GM18508 (cell line): ENCODE results near the gene SINHCAF.
"Not testable (repeated sequence)": the region's sequence is repeated elsewhere in the genome, so short reads cannot be mapped to it uniquely, and the experiment has no call there.

Experiments
- ATAC-seq: cut with Tn5 transposase; IDR thresholded peaks from one replicate; pipeline ENCODE4 v1.9.1; 2021; ENCODE audit warnings: moderate number of reproducible peaks; ENCODE audit not compliant: insufficient read depth, unreplicated experiment

SINHCAF gene

DNA sequence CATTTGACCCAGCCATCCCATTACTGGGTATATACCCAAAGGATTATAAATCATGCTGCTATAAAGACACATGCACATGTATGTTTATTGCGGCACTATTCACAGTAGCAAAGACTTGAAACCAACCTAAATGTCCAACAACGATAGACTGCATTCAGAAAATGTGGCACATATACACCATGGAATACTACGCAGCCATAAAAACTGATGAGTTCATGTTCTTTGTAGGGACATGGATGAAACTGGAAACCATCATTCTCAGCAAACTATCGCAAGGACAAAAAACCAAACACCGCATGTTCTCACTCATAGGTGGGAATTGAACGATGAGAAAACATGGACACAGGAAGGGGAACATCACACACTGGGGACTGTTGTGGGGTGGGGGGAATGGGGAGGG, 52.2 kb downstream of the SINHCAF start:
- not testable (repeated sequence) for ATAC-seq

DNA sequence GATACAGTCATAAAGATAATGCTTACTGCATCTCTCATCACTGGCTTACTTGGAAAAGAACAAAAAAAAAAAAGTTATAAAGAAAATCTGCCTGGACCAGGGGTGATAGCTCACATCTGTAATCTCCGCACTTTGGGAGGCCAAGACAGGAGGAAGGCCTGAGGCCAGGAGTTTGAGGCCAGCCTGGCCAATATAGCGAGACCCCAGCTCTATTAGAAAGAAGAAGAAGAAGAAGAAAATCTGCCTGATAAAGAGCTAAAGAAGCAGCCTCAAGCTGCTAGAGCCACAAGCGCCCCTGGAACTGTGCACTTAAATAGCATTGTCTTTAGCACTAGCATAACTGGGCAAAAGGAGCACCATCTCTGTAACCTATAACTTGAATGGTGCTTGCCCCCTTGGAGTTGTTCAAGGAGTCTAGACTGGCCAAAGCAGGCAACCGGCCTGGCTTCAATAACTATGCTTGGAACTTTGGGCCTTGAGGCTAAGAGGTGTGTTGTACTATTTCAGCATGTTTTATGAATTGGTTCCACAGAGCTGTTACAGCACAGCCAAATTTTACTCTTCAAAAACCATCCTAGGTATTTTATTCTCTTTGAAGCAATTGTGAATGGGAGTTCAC, 53.2 kb downstream of the SINHCAF start:
- no peak for ATAC-seq

DNA sequence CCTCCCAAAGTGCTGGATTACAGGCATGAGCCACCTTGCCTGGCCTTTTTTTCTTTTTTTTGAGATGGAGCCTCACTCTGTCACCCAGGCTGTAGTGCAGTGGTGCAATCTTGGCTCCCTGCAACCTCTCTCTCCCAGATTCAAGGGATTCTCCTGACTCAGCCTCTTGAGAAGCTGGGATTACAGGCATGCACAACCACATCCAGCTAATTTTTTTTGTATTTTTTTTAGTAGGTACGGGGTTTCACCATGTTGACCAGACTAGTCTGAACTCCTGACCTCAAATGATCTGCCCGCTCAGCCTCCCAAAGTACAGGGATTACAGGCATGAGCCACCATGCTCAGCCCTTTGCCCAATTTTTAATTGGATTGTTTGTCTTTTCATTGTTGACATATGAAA, 58.0 kb downstream of the SINHCAF start:
- no peak for ATAC-seq

DNA sequence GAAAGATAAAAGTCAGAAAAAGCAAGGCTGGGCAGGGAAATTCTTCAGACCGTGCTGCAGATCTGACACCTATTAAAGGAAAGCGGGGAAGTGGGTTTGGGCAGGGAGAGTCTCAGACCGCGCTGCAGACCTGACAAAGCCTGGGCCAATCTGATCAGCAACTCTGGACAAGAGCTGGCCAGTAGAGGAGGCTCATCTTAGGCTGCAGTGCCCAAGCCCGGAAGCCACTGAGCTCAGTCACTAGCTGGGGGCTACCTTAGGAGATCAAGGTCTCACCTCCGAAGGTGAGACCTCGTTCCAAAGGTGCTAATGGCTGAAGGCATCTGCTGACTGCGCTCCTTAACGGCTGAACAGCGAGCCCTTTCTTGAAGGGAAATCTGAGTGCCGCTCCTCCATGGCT, 60.2 kb downstream of the SINHCAF start:
- no peak for ATAC-seq

DNA sequence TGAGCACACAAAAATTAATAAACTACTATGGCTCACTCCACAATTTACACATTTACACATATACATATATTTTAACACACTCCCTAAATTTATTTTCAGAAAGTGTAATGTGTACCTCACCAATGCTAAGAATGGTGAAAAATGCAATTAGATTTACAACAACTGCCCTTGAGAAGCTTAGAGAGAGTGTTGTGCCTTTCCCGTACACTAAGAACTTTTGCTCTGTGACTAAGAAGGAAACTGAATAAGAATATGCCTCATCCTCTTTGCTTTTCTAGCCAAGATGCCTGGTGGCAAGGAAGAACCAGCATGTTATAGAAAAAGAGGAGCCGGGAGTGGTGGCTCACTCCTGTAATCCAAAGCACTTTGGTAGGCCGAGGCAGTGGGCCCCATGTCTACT, 62.3 kb downstream of the SINHCAF start:
- ATAC-seq: no peak

DNA sequence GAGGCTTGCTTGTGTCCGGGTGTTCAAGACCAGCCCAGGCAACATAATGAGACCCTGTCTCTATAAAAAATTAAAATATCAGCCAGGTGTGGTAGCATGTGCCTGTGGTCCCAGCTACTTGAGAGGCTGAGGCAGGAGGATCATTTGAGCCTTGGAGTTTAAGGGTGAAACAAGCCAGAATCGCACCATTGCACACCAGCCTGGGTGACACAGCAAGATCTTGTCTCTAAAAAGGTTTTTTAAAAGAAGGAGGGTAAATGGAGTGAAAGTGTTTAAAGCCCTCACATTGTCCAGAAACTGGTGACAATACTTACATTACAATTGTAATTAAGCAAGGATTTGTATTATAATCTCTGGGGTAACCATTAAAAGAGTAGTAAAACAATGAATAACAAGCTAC, 64.2 kb downstream of the SINHCAF start:
- no peak for ATAC-seq

DNA sequence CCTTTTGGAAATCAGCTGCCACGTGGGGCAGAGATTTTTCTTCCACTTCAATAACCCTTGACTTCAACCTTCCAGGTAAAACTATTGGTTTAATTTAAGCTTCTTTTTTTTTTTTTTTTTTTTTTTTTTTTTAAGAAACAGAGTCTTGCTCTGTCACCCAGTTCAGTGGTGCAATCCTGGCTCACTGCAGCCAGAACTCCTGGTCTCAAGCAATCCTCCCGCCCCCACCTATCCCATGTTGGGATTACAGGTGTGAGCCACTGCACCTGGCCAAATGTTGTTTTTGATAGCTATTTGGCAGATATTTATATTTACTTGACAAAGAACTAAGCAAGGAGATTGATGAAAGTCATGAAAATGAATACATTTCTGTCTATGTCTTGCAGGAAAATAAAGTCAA, 65.1 kb downstream of the SINHCAF start:
- no peak for ATAC-seq

DNA sequence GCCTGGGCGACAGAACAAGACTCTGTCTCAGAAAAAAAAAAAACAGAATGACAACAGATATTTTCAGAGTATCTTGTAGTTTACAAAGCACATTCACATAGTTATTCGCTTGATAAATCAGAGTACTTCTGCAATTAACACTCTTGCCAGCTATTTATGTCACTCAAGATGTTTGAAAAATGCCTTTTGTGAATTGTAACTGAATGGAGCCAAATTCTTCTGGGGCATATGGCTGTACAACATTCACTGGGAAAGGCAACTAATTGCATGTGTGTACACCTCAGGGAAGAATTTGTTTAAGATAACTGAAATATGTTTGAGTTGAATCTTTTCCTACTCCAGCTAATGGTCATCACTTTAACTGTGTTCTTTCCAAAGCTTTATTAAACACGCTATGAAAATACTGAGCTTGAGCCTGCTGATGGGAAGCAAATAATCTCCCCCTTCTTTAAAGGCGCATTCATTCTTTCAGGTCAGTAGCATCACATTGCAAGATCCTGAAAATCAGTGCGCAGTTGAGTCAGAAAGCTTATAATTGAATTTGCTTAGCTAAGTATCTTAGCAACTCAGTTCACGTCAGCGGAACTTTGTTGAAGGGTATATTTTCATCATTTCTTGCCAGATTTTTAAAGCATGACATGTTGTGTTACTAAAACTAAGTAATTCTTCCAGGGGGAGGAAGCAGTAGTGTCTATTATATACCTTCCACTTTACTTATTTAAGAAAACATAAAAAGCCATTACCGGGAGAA, 66.6 kb downstream of the SINHCAF start:
- no peak for ATAC-seq

DNA sequence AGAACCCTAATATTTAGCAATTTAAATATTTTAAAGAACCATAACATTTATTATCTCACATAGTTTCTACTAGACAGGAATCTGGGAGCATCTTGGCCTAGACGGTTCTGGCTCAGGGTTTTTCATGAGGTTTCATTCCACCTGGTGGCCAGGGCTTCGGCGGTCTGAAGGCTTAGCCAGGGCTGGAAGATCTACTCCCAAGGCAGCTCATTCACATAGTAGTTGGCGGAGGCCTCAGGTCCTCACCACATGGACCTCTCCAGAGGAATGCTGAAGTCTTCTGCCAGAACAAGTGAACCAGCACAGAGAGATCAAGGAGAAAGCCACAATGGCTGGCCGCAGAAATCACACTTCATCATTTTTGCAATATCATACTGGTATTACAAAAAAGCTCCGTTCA, 68.2 kb downstream of the SINHCAF start:
- no peak for ATAC-seq

DNA sequence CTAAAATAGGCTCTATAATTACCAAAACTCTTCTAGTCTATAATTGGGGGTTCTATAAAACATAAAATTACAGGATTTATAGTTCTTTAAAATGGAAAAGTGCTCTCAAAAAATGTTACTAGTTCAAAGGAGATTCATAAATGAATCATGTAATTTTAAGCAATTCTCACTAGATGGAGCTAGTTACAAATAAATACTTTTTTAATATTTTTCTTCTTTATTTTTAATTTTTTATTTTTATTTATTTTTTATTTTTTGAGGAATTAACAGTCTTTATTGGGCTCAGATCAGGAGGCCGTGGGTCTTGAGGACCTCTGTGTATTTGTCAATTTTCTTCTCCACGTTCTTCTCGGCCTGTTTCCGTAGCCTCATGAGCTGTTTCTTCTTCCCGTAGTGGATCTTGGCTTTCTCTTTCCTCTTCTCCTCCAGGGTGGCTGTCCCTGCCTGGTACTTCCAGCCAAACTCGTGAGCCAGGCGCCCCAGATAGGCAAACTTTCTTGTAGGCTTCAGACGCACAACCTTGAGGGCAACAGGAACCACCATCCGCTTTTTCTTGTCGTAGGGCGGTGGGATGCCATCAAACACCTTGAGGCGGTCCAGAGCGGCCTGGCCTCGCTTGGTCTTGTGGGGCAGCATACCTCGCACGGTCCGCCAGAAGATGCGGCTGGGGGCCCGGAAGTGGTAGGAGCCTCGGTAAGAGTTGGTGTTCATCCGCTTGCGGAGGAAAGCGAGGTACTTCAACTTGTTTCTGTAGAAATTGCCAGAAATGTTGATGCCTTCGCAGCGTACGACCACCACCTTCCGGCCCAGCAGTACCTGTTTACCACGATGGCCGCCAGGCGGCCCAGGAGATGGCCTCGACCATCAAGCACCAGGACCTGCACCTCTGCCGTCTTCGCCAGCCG, 74.0 kb downstream of the SINHCAF start:
- ATAC-seq: not testable (repeated sequence)

DNA sequence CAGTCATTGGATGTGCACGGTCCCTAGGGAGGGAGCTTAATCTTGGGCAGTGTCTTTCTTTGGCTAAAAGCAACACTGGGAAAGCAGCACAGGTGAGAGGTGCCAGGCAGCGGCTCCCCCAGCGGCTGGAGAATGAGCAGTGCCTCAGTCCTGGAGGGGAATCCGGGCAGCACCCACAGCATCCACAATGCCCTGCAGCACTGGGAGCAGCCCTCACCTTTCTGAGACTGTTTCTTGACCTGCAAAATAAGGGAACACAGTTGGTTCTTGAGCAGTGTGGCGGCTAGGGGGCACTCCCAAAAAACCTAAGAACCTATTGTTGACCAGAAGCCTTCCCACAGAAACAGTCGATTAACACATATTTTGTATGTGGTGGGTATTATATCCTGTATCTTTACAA, 75.8 kb downstream of the SINHCAF start:
- ATAC-seq: no peak

DNA sequence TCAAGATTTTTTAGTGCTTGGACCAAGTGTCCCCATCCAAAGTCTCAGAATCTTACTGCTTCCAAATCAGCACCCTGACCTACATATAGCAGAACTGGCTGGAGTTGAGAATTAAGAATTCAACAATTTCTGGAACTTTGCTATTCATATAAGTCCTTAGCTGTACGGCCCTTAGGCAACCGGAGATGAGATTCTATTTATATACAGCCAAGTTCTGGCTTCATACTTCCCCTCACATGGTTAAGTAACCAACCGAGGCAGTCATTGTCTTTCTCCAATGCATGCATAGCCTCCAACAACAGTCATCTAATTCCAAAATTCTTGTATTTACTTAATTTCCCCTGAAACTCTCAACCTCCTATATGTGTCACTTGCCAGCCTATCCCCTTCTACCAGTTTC, 76.6 kb downstream of the SINHCAF start:
- ATAC-seq: no peak

DNA sequence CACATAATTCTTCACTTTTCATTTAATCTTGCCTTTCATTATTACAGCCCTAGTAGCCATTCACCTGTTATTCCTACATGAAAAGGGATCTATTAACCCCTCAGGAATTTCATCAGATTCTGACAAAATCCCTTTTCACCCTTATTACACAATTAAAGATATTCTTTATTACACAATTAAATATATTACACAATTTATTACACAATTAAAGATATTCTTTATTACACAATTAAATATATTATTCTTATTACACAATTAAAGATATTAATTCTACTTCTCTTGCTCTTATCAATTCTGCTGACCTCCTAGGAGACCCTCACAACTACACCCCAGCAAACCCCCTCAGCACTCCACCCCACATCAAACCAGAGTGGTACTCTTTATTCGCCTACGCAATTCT, 77.1 kb downstream of the SINHCAF start:
- no peak for ATAC-seq

DNA sequence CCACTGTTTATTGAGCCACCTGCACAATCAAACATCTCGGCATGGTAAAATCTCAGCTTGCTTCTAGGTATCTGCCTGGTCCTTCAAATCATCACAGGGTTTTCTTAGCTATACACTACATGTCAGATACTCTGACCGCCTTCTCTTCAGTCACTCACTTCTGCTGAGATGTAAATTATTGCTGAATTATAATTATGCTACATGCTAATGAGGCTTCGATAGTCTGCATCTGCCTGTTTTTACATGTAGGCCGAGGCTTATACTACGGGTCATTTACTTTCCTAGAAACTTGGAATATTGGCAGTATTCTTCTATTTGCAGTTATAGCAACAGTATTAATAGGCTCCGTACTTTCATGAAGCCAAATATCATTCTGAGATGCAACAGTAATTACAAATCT, 77.6 kb downstream of the SINHCAF start:
- no peak for ATAC-seq

DNA sequence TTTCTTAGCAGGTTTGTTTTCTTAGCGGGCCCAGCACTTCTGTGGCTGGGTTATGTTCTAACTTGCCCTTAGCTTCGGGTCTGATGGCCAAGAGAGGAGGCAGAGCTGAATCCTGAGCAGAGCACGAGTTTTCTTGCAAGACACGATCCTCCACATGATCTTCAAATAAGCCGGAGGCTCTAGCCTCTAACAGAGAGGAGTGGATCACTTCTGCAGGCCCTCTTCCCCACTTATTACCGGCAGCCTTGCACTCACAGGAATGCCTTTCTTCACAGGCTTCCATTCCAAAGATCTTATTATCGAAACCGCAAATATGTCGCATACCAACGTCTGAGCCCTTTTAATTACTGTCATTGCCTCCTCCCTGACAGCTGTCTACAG, 79.5 kb downstream of the SINHCAF start:
- ATAC-seq: no peak

DNA sequence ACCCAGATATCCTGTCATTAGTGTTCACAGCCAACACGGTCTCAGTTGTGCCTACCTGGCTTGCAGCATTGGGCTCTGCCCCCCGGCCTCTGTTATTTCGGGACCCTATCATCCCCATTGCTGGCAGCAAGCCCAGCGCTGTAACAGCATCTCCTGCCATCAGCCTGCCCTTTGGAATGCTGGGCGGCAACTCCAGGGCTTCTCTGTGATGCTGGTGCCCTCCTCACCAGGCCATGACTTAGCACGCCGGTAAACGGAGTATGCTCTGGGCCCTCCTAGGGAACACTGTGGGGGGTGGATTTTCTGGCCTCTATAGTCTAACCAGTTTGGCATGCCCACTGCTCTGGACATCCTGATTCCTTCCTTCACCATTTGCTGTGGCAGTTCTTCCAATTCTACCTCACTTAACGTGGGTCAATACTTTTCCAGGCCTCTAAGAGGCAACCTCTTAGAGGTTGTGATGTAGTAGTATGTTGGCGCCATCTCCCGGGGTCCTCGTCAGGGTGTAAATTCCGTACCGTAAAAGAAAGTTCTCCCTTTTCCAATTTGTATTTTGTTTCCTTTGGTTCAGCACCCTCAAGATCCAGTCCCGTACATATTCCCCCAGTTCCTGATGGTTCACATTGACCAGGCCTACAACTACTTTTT, 80.0 kb downstream of the SINHCAF start:
- ATAC-seq: no peak

DNA sequence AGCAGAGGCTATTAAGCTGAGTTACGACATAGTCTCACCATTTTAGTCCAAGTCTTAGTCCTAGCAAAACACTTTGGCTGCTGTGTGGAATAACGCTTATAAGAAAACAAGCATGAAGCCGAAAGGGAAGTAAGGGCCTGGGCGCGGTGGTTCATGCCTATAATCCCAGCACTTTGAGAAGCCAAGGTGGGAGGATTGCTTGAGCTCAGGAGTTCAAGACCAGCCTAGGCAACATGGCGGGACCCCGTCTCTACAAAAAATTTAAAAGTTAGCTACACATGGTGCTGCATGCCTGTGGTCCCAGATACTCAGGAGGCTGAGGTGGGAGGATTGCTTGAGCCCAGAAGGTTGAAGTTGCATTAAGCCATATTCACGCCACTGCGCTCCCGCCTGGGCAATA, 83.5 kb downstream of the SINHCAF start:
- ATAC-seq: not testable (repeated sequence)

DNA sequence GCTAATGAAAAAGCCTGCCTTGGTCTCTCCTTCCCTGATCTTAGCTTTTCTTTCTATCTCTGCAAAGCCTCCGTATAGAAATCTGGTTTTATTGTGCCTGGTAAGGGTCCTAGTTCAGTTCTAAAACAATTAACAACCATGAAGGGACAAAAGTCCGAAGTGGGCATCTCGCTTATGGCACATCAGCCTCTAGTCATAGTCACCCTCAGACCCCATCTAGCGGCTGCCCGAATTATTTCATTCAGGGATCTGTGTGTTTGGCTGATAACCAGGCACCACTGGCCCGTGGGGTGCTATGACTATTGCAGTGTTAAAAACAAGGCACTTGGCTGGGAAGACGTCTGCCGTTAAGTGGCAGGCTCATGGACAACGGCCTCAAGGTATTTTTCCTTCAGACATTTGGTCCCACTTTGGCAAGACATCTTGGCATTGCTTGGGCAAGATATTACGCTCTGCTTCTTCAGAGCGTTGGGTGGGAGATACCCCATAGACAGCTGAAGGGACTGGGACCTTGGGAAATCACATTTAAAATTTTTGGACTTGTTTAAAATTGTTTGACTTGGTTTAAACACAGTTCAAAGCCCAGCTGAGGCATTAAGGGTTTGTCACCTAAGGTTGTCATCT, 87.1 kb downstream of the SINHCAF start:
- peak; percentile 81 for ATAC-seq

DNA sequence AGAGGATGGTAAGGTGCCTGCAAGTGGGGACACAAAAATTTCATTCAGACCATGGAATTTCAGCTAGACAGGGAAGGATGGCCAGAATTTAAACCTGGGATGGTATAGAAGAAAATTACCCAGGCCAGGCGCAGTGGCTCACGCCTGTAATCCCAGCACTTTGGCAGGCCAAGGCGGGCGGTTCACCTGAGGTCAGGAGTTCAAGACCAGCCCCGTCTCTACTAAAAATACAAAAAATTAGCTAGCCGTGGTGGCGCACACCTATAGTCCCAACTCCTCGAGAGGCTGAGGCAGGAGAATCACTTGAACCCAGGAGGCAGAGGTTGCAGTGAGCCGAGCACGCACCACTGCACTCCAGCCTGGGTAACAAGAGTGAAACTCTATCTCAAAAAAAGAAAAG, 87.6 kb downstream of the SINHCAF start:
- ATAC-seq: not testable (repeated sequence)

DNA sequence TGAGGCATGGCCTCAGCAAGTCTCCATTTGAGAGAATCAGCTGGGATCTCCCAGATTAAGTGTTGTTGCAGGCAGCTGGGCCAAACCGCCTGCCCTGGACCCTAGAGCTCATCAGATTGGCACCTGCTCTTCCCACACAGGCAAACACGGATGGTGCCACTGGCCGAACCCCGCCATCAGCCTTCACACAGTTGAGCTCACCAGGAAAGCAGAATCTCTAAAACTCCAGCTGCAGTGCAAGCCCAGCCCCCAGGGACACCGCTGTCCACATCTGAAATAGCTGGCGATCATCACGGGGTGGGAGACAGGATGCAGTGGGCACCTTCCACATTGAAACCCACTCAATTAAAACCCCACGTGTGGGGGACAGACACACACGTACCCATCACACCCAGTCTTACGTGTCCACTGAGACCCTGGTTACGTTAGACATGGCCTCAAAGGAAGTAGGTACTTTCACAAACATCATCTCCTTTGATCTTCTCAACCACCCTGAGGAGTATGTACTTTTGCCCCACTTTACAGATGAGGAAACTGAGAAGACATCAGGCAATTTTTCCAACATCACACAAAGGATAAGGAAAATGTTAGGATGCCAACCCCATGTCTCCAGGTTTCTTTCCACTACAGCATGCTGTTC, 88.8 kb downstream of the SINHCAF start:
- ATAC-seq: no peak
